ENCODE data around the gene DRGX.

The DRGX gene

GRCh38 chr10:49325131-49325915, 70.6 kb downstream of the DRGX start:
- no peak for TF ChIP-seq CTCF (IDR thresholded peaks at IDR 0.05; ENCODE audit: control insufficient read depth, insufficient read depth, low read depth, low read length, missing control alignments)
- no peak for DNase-seq (ENCODE audit: low read depth)

GRCh38 chr10:49324711-49325110, 71.2 kb downstream of the DRGX start:
- TF ChIP-seq CTCF (IDR thresholded peaks at IDR 0.05; ENCODE audit: control insufficient read depth, insufficient read depth, low read depth, low read length, missing control alignments) = no peak

More at GRCh38 chr10:49325131-49325915, 70.6 kb downstream of the DRGX start:
- no peak overlapping the region for H3K4me3 ChIP-seq (ENCODE audit: control insufficient read depth, low read depth, low read length)

GRCh38 chr10:49323896-49324270, 72.0 kb downstream of the DRGX start:
- H3K4me3 ChIP-seq (ENCODE audit: control insufficient read depth, low read depth, low read length) = no peak overlapping the region
- no peak for TF ChIP-seq CTCF (IDR thresholded peaks at IDR 0.05; ENCODE audit: control insufficient read depth, insufficient read depth, low read depth, low read length, missing control alignments)
- no peak for DNase-seq (ENCODE audit: low read depth)

More at GRCh38 chr10:49324711-49325110, 71.2 kb downstream of the DRGX start:
- no peak for DNase-seq (ENCODE audit: low read depth)
- no peak overlapping the region for H3K4me3 ChIP-seq (ENCODE audit: control insufficient read depth, low read depth, low read length)

- no peak overlapping the region for H3K4me3 ChIP-seq (ENCODE audit: control insufficient read depth, low read depth, low read length)
- no peak for TF ChIP-seq CTCF (IDR thresholded peaks at IDR 0.05; ENCODE audit: control insufficient read depth, insufficient read depth, low read depth, low read length, missing control alignments)
- no peak for DNase-seq (ENCODE audit: low read depth)
These were observed 72.6 kb downstream of the DRGX start for GRCh38 chr10:49323171-49323895.

- H3K4me3 ChIP-seq (ENCODE audit: control insufficient read depth, low read depth, low read length) = no peak overlapping the region
- no peak for TF ChIP-seq CTCF (IDR thresholded peaks at IDR 0.05; ENCODE audit: control insufficient read depth, insufficient read depth, low read depth, low read length, missing control alignments)
- no peak for DNase-seq (ENCODE audit: low read depth)
These were observed 73.3 kb downstream of the DRGX start for GRCh38 chr10:49322371-49323170.

GRCh38 chr10:49321021-49321420, 74.9 kb downstream of the DRGX start:
- H3K4me3 ChIP-seq (ENCODE audit: control insufficient read depth, low read depth, low read length) = no peak overlapping the region
- TF ChIP-seq CTCF (IDR thresholded peaks at IDR 0.05; ENCODE audit: control insufficient read depth, insufficient read depth, low read depth, low read length, missing control alignments) = no peak
- no peak for DNase-seq (ENCODE audit: low read depth)

All from AG09309 (cell line).